ENCODE measurements around the gene DCAF6.

DNA sequence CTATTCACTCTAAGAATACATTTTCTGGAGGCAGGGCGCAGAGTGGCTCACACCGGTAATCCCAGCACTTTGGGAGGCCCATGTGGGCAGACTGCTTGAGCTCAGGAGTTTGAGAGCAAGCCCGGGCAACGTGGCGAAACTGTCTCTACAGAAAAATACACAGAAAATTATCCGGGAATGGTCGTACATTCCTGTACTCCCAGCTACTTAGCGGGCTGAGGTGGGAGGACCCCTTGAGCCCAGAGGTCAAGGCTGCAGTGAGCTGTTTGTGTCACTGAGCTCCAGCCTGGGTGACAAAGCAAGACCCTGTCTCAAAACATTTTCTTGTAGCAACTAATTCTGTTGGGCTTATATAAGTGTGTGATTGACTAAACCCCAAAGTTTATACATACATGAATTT is 169.8 kb downstream of the DCAF6 start:
- TF ChIP-seq, protein P1, sequence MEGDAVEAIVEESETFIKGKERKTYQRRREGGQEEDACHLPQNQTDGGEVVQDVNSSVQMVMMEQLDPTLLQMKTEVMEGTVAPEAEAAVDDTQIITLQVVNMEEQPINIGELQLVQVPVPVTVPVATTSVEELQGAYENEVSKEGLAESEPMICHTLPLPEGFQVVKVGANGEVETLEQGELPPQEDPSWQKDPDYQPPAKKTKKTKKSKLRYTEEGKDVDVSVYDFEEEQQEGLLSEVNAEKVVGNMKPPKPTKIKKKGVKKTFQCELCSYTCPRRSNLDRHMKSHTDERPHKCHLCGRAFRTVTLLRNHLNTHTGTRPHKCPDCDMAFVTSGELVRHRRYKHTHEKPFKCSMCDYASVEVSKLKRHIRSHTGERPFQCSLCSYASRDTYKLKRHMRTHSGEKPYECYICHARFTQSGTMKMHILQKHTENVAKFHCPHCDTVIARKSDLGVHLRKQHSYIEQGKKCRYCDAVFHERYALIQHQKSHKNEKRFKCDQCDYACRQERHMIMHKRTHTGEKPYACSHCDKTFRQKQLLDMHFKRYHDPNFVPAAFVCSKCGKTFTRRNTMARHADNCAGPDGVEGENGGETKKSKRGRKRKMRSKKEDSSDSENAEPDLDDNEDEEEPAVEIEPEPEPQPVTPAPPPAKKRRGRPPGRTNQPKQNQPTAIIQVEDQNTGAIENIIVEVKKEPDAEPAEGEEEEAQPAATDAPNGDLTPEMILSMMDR (IDR thresholded peaks at IDR 0.05), result no peak
- TF ChIP-seq POLR2A (IDR thresholded peaks at IDR 0.05), result no peak
- no peak for TF ChIP-seq POLR2AphosphoS5 (IDR thresholded peaks at IDR 0.05)
